B cell (primary cell): ENCODE results near the gene YIF1A. TPM values are rescaled to one million over a fixed set of nuclear protein-coding genes. Genes with fewer than 3 reads are reported as not detected.
A peak's percentile ranks its signal among the peaks of the same experiment; 100 is the strongest.

Experiments
- ATAC-seq: fragments of 200-7000 bp; cut with Tn5 transposase; one replicate; pipeline ENCODE4 v1.10.0; 2021; ENCODE audit warnings: low read depth, mild to moderate bottlenecking, moderate number of reproducible peaks, moderate library complexity
- CTCF ChIA-PET: fragments of 350-600 bp; sonication (Branson Sonifier 250); formaldehyde crosslinking; loops from one replicate; lab custom pipeline; 2021; ENCODE audit warnings: antibody characterized with exemption, inconsistent platforms; lab: Charles Lee
- POLR2A ChIA-PET: fragments of 350-600 bp; sonication (Branson Sonifier 250); formaldehyde crosslinking; loops from one replicate; lab custom pipeline; 2021; ENCODE audit warnings: antibody characterized with exemption; lab: Charles Lee
- DNase-seq: peaks from one replicate; pipeline ENCODE4 v3.0.0; 2013
- H2AFZ ChIP-seq: 2 replicates; pipeline ENCODE4 v1.6.1; 2012; ENCODE audit warnings: mild to moderate bottlenecking, low read depth, low read length; ENCODE audit not compliant: insufficient read depth, poor library complexity, severe bottlenecking
- H3K27ac ChIP-seq, 2 donors: 1 replicate in 1 of 2; 2 replicates in 1 of 2; pipeline ENCODE4 v1.5.1; 2012 to 2013; ENCODE audit warnings: low read length in 2 of 2, mild to moderate bottlenecking in 2 of 2, moderate library complexity in 1 of 2
- H3K27me3 ChIP-seq, 4 experiments: fragments of 200-600 bp in 1 of 4; sonication (generic) in 1 of 4; replicated peaks in 1 of 4; 1 replicate in 2 of 4; 2 replicates in 2 of 4; pipeline versions ENCODE4 v1.6.1 to v1.7.0; 2013 to 2016; ENCODE audit warnings: low read length in 3 of 4, mild to moderate bottlenecking in 2 of 4, mixed read lengths in 1 of 4, moderate library complexity in 1 of 4; ENCODE audit not compliant: insufficient read depth in 4 of 4, control insufficient read depth in 3 of 4; ENCODE audit errors: control extremely low read depth in 1 of 4
- H3K36me3 ChIP-seq, 2 experiments: replicated peaks in 1 of 2; 1 replicate in 1 of 2; 2 replicates in 1 of 2; pipeline versions ENCODE4 v1.6.1 to v1.7.1; 2013; ENCODE audit warnings: low read length in 1 of 2; ENCODE audit not compliant: insufficient read depth in 2 of 2, control insufficient read depth in 1 of 2; ENCODE audit errors: control extremely low read depth in 1 of 2, extremely low read depth in 1 of 2
- H3K4me1 ChIP-seq, 2 donors: fragments of 200-600 bp in 1 of 2; sonication (generic) in 1 of 2; 1 replicate in 1 of 2; 2 replicates in 1 of 2; pipeline versions ENCODE4 v1.5.1 to v1.6.1; 2013 to 2017; ENCODE audit warnings: low read length in 2 of 2; ENCODE audit not compliant: control insufficient read depth in 2 of 2, insufficient read depth in 2 of 2
- H3K4me2 ChIP-seq: replicated peaks from 2 replicates; pipeline ENCODE3; 2012; ENCODE audit warnings: mild to moderate bottlenecking, low read depth, low read length; ENCODE audit not compliant: poor library complexity, severe bottlenecking
- H3K4me3 ChIP-seq, 5 experiments: fragments of 200-600 bp in 1 of 5; sonication (generic) in 1 of 5; 1 replicate in 3 of 5; 2 replicates in 2 of 5; pipeline versions ENCODE4 v1.5.1 to v1.7.0; 2011 to 2016; ENCODE audit warnings: low read length in 4 of 5, mild to moderate bottlenecking in 4 of 5, low read depth in 2 of 5, control low read depth in 1 of 5, moderate library complexity in 1 of 5; ENCODE audit not compliant: insufficient read depth in 1 of 5; ENCODE audit errors: control extremely low read depth in 1 of 5, extremely low read depth in 1 of 5
- H3K79me2 ChIP-seq: fragments of 200-600 bp; sonication (generic); one replicate; pipeline ENCODE4 v1.6.0; 2016; ENCODE audit warnings: low read length; ENCODE audit not compliant: control insufficient read depth, insufficient read depth
- H3K9ac ChIP-seq: fragments of 200-600 bp; sonication (generic); 2 replicates; pipeline ENCODE4 v1.6.1; 2017; ENCODE audit warnings: mild to moderate bottlenecking, low read length, moderate library complexity
- H3K9me3 ChIP-seq, 3 donors: one replicate each; pipeline versions ENCODE4 v1.6.1 to v1.7.1; 2013; ENCODE audit warnings: low read length in 2 of 3; ENCODE audit not compliant: control insufficient read depth in 2 of 3, insufficient read depth in 1 of 3; ENCODE audit errors: control extremely low read depth in 1 of 3
- H4K20me1 ChIP-seq: 2 replicates; pipeline ENCODE4 v1.6.0; 2012; ENCODE audit warnings: mild to moderate bottlenecking, low read length; ENCODE audit not compliant: insufficient read depth, control insufficient read depth, poor library complexity, severe bottlenecking
- H3K27ac Mint-ChIP-seq: one replicate; pipeline ENCODE4 v1.8.0; 2021; ENCODE audit warnings: mixed read lengths
- H3K27me3 Mint-ChIP-seq: one replicate; pipeline ENCODE4 v1.8.0; 2021; ENCODE audit warnings: mixed read lengths
- H3K4me1 Mint-ChIP-seq: one replicate; pipeline ENCODE4 v1.8.0; 2021; ENCODE audit warnings: mixed read lengths
- H3K4me3 Mint-ChIP-seq: one replicate; pipeline ENCODE4 v1.8.0; 2021; ENCODE audit warnings: mixed read lengths
- H3K9me3 Mint-ChIP-seq: one replicate; pipeline ENCODE4 v1.8.0; 2022; ENCODE audit warnings: mixed read lengths; ENCODE audit not compliant: insufficient read depth
- CTCF ChIP-seq: fragments of 200-600 bp; IDR thresholded peaks from one replicate; pipeline ENCODE4 v1.8.0; 2022; ENCODE audit warnings: antibody characterized with exemption, mild to moderate bottlenecking
- EZH2 ChIP-seq: IDR thresholded peaks from 2 replicates; pipeline ENCODE4 v1.6.1; 2012; ENCODE audit warnings: borderline replicate concordance, low read depth, mild to moderate bottlenecking, moderate library complexity, low read length; ENCODE audit not compliant: insufficient read depth, poor library complexity, severe bottlenecking
- WGBS: methylation state at CpG from one replicate; pipeline ENCODE4 v1.1.5; 2013; ENCODE audit warnings: missing lambda C conversion rate; ENCODE audit not compliant: insufficient coverage; 5-methylcytosine and 5-hydroxymethylcytosine counted together
- intact Hi-C: fragments of 100-400 bp; cut with micrococcal nuclease; formaldehyde crosslinking; loops from one replicate; pipeline ENCODE4 v1.10.0; 2022
- polyA plus RNA-seq: library from polyadenylated mRNA; depleted of rRNA; stranded (reverse); fragments of >200 nt; gene quantifications from 2 replicates; pipeline ENCODE4 v1.2.3, GENCODE V29; 2012
- total RNA-seq, 2 donors: library from RNA; stranded (reverse); fragments of 120-200 nt in 1 of 2; gene quantifications; 1 replicate in 1 of 2; 2 replicates in 1 of 2; pipeline versions ENCODE4 v1.2.3 to v1.2.4, GENCODE V29; 2013 to 2022

YIF1A gene
- total and polyA plus RNA-seq, 2 donors (not counting 1 experiment from before 2014, with no cell fraction given), result 43.9 to 95.0 TPM

GRCh38 chr11:66291706-66292542, 3.0 kb upstream of the YIF1A start, which contains the start of gene TMEM151A:
TSS of gene TMEM151A (plus strand) at chr11:66291894. CDS start at chr11:66292014, 120 bp downstream.
- Histone ChIP-seq H3K4me1 (peaks cover 34 to 39% of the 10 kb centered on the region in 2 donors), H3K4me2 (peak within 1 kb of the TSS; percentile 96), H3K9me3 (peaks cover 0 to 4% (median 0%) of the 10 kb centered on the region in 3 donors), H3K36me3 (no peaks in the 10 kb centered on the region), H3K27me3 (peaks cover 2 to 33% (median 15%) of the 10 kb centered on the region in 4 experiments), H3K9ac (peak within 1 kb of the TSS; percentile 58), H3K4me3 (peak within 1 kb of the TSS in 3 of 5 experiments; percentile 50 to 55 (median 53)), H3K27ac (no peak within 1 kb of the TSS), H2AFZ (peak within 1 kb of the TSS; percentile 71), H3K79me2 (peaks cover 19% of the 10 kb centered on the region), H4K20me1 (peaks cover 12% of the 10 kb centered on the region)
- Mint-ChIP-seq H3K4me3 (peak within 1 kb of the TSS; percentile 95), H3K4me1 (peaks cover 34% of the 10 kb centered on the region), H3K9me3 (no peaks in the 10 kb centered on the region), H3K27ac (no peak within 1 kb of the TSS), H3K27me3 (peaks cover 18% of the 10 kb centered on the region)
- intact Hi-C loops, result no loop called here
- ChIA-PET CTCF (interaction anchor here (1.2 to 1.5 kb wide), 4 partner anchors 9 to 94 kb away, joined by 4 to 5 read pairs (median 4); no protein-coding TSS in a partner anchor), POLR2A (no interaction called here)
- DNase-seq (peak; percentile 62), ATAC-seq (no peak)
- TF ChIP-seq EZH2, result no peak
- no peak for TF ChIP-seq CTCF
- 3% methylated on average over 95 of the region's 95 CpGs for WGBS

- POLR2A ChIA-PET, result no interaction called here
- CTCF ChIA-PET, result interaction anchor here (1.2 to 1.5 kb wide), 4 partner anchors 9 to 95 kb away, joined by 4 to 5 read pairs (median 4); no protein-coding TSS in a partner anchor
Observed at GRCh38 chr11:66291303-66291705, 2.4 kb upstream of the YIF1A start.

More at GRCh38 chr11:66291303-66291705, 2.4 kb upstream of the YIF1A start:
- no peaks in the 10 kb centered on the region for H3K9me3 Mint-ChIP-seq
- Histone ChIP-seq H3K4me2 (peak overlapping the region; percentile 96), H3K36me3 (no peaks in the 10 kb centered on the region), H3K79me2 (peaks cover 24% of the 10 kb centered on the region), H4K20me1 (peaks cover 12% of the 10 kb centered on the region), H3K27ac (no peak overlapping the region), H3K9ac (peak overlapping the region; percentile 37), H3K4me1 (peaks cover 34 to 39% of the 10 kb centered on the region in 2 donors), H3K4me3 (peak overlapping the region in 3 of 5 experiments; percentile 18 to 53 (median 35)), H2AFZ (peak overlapping the region; percentile 71), H3K9me3 (peaks cover 0 to 4% (median 0%) of the 10 kb centered on the region in 3 donors), H3K27me3 (peaks cover 2 to 33% (median 15%) of the 10 kb centered on the region in 4 experiments)
- whole genome bisulfite sequencing, result 25% methylated on average over 16 of the region's 16 CpGs
- DNase-seq (no peak), ATAC-seq (no peak)
- peaks cover 37% of the 10 kb centered on the region for H3K4me1 Mint-ChIP-seq
- intact Hi-C loops, result no loop called here
- H3K27me3 Mint-ChIP-seq, result peaks cover 16% of the 10 kb centered on the region
- H3K27ac Mint-ChIP-seq, result no peak overlapping the region
- peak overlapping the region; percentile 95 for H3K4me3 Mint-ChIP-seq
- TF ChIP-seq CTCF (no peak), EZH2 (no peak)
